Esophagus squamous epithelium (tissue), 5 donors: ENCODE data around the gene ARPC5L. TPM values are rescaled to one million over a fixed set of nuclear protein-coding genes. Genes with fewer than 3 reads are reported as not detected.

Experiments
- DNase-seq: peaks from one replicate; lab custom pipeline; 2025; lab: John Stamatoyannopoulos, UW
- H3K27ac ChIP-seq, 4 donors: fragments of 200-600 bp; sonication (generic); one replicate each; pipeline ENCODE4 v1.5.1; 2016 to 2019; ENCODE audit warnings: mild to moderate bottlenecking in 1 of 4
- H3K27me3 ChIP-seq, 4 donors: fragments of 200-600 bp; sonication (generic); 1 replicate in 3 of 4; 2 replicates in 1 of 4; pipeline versions ENCODE4 v1.5.1 to v1.6.0; 2017 to 2021; ENCODE audit warnings: antibody characterized with exemption in 1 of 4
- H3K36me3 ChIP-seq, 3 donors: fragments of 200-600 bp; sonication (generic); one replicate each; pipeline ENCODE4 v1.5.1; 2016 to 2019
- H3K4me1 ChIP-seq, 3 donors: fragments of 200-600 bp; sonication (generic); one replicate each; pipeline ENCODE4 v1.5.1; 2017 to 2019
- H3K4me3 ChIP-seq, 4 donors: fragments of 200-600 bp; sonication (generic); 1 replicate in 3 of 4; 2 replicates in 1 of 4; pipeline ENCODE4 v1.5.1; 2016 to 2019; ENCODE audit warnings: mild to moderate bottlenecking in 2 of 4, moderate library complexity in 1 of 4
- H3K9me3 ChIP-seq, 3 donors: fragments of 200-600 bp; sonication (generic); one replicate each; pipeline ENCODE4 v1.5.1; 2016 to 2019
- POLR2A ChIP-seq, 4 donors: fragments of 450-650 bp; IDR thresholded peaks; one replicate each; pipeline ENCODE4 v1.6.1; 2017; ENCODE audit warnings: antibody characterized with exemption in 4 of 4, mild to moderate bottlenecking in 4 of 4, moderate library complexity in 3 of 4
- WGBS, 2 donors: methylation state at CpG; one replicate each; pipeline ENCODE4 v1.1.5; 2018; 5-methylcytosine and 5-hydroxymethylcytosine counted together
- intact Hi-C: fragments of 100-400 bp; cut with DNase I; formaldehyde crosslinking; loops from one replicate; pipeline ENCODE4 v1.15.0; 2022
- total RNA-seq, 4 donors: library from RNA; depleted of rRNA; stranded (reverse); fragments of >200 nt; gene quantifications; one replicate each; pipeline ENCODE4 v1.1.0, GENCODE V29; 2016
- TF ChIP-seq, protein P1 (sequence below), 6 experiments: fragments of 450-650 bp in 4 of 6; fragments of 200-600 bp in 2 of 6; sonication (generic) in 2 of 6; IDR thresholded peaks; one replicate each; pipeline ENCODE4 v1.5.1; 2016 to 2019; ENCODE audit warnings: antibody characterized with exemption in 6 of 6, mild to moderate bottlenecking in 4 of 6, moderate library complexity in 4 of 6
- donor health status: DM: yes; HTN: yes; CAD: no.

ARPC5L gene
- total RNA-seq, 4 donors from 2014 or later = 39.1 to 59.6 (median 45.3) TPM

DNA sequence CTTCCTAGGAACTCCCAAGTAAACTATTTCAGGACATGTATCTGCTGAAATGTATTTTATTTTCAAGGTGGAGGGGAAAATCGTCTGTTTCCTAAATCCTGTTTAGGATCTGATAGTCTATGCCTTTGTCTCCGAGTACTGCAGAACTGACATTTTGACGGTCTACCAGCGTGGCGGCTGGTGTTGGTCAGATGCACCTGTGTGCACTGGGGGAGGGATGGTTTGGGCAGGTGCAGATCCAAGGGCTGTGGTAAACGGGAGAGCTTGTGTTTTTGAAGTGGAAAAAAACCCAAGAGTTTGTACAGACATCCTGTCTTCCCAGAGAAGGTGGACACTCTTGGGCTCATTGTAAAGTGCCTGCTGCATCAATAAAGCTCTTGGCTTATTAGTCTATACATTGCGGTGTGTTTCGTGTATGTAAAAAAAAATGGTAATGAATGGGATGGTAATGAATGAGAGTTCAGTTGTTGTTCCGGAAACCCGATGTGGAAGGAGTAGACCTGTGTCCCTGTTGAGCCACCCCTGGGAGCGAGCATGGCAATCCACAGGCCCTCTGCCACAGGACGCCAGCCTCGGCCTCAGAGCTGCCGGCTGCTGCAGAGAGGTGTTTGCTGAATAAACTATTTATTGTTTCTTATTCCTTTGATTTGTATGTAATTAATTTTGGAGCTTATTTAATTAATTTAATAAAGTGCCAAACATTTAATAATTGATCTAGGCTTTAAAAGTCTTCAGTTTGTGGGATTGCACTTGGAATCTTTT lies 15.3 kb downstream of the ARPC5L start:
- H3K36me3 ChIP-seq = peaks cover 43 to 91% (median 44%) of the 10 kb centered on the region in 3 donors
- no peak overlapping the region for H3K4me3 ChIP-seq
- H3K27me3 ChIP-seq = no peaks in the 10 kb centered on the region
- TF ChIP-seq, protein P1, sequence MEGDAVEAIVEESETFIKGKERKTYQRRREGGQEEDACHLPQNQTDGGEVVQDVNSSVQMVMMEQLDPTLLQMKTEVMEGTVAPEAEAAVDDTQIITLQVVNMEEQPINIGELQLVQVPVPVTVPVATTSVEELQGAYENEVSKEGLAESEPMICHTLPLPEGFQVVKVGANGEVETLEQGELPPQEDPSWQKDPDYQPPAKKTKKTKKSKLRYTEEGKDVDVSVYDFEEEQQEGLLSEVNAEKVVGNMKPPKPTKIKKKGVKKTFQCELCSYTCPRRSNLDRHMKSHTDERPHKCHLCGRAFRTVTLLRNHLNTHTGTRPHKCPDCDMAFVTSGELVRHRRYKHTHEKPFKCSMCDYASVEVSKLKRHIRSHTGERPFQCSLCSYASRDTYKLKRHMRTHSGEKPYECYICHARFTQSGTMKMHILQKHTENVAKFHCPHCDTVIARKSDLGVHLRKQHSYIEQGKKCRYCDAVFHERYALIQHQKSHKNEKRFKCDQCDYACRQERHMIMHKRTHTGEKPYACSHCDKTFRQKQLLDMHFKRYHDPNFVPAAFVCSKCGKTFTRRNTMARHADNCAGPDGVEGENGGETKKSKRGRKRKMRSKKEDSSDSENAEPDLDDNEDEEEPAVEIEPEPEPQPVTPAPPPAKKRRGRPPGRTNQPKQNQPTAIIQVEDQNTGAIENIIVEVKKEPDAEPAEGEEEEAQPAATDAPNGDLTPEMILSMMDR (IDR thresholded peaks at IDR 0.05) = no peak
- TF ChIP-seq POLR2A (IDR thresholded peaks at IDR 0.05) = no peak
- intact Hi-C loops = no loop called here
- WGBS, 2 donors = 77 to 81% methylated on average over 12 to 13 of the region's 14 CpGs
- H3K27ac ChIP-seq = no peak overlapping the region
- no peaks in the 10 kb centered on the region for H3K9me3 ChIP-seq
- DNase-seq = no peak
- peaks cover 12 to 20% (median 18%) of the 10 kb centered on the region in 3 donors for H3K4me1 ChIP-seq

DNA sequence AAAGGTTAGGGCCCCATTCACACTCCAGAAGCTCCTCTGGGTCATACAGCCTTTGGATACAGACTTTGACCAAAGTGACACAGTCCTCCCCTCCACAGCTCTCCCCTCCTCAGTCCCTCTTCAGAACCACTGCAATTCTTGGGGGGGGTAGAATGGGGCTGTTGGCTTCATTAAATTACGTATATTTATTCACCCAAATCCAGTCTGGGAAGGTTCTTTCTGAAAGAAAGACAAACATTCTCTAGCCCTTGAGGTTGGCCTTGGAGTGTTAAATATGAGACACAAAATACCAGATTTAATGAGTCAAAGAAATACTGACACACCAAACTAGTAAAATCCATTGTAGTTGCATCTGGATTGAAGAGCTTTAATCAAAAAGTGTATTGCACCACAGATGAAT lies 16.1 kb downstream of the ARPC5L start:
- no peak overlapping the region for H3K4me3 ChIP-seq
- H3K9me3 ChIP-seq = no peaks in the 10 kb centered on the region
- DNase-seq = no peak
- WGBS, 2 donors = 83 to 92% methylated on average over 1 of the region's 1 CpG
- H3K4me1 ChIP-seq = peaks cover 4 to 12% (median 11%) of the 10 kb centered on the region in 3 donors
- H3K27ac ChIP-seq = no peak overlapping the region
- intact Hi-C loops = no loop called here
- no peaks in the 10 kb centered on the region for H3K27me3 ChIP-seq
- H3K36me3 ChIP-seq = peaks cover 43 to 98% (median 45%) of the 10 kb centered on the region in 3 donors
- TF ChIP-seq, protein P1 (IDR thresholded peaks at IDR 0.05) = no peak
- TF ChIP-seq POLR2A (IDR thresholded peaks at IDR 0.05) = no peak

DNA sequence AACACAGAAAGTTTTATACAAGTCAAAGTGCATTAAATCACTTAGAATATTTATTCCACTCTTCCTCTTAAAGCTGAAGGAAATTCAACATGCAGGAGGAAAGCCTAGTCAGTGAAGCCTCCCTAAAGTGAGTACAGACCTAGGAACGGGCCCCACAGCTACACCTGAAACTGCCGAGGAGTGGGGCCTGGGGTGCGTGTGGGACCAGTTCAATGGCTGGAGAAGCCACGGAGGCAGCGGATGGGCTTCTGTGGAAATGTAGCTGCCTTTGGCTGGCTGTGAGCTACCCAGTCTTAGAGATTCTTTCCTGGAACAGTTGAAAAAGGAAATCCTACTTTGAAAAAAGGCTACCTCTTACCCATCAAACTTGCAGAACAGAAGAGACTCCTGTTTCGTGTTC lies 16.6 kb downstream of the ARPC5L start:
- Histone ChIP-seq H3K27ac (no peak overlapping the region), H3K27me3 (no peaks in the 10 kb centered on the region), H3K4me1 (peaks cover 0 to 7% (median 6%) of the 10 kb centered on the region in 3 donors), H3K9me3 (no peaks in the 10 kb centered on the region), H3K36me3 (peaks cover 40 to 95% (median 45%) of the 10 kb centered on the region in 3 donors), H3K4me3 (no peak overlapping the region)
- TF ChIP-seq, protein P1 (IDR thresholded peaks at IDR 0.05) = no peak
- no peak for TF ChIP-seq POLR2A (IDR thresholded peaks at IDR 0.05)
- DNase-seq = no peak
- intact Hi-C loops = no loop called here
- WGBS, 2 donors = 78 to 89% methylated on average over 6 of the region's 6 CpGs

DNA sequence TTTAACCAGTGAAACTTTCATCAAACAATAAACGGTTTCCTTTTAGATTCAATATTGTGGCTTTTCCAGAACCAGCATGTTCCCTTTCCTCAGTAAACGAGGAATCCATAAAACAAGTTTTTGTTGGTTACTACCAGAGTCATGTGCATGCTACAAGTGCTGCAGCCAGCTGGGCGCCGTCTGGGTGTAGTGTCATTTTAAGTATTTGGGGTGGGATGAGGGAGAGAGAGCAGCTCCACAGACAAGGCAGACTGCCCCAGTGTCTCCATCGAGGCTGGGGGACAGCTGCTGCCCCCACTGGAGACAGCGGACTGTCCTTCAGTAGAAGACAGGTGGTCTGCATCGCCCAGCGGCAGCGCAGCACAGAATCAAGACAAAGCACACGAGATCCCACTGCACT lies 17.3 kb downstream of the ARPC5L start:
- Histone ChIP-seq H3K4me1 (peaks cover 0 to under 1% (median 0%) of the 10 kb centered on the region in 3 donors), H3K4me3 (no peak overlapping the region), H3K9me3 (no peaks in the 10 kb centered on the region), H3K27ac (no peak overlapping the region), H3K36me3 (peaks cover 36 to 95% (median 42%) of the 10 kb centered on the region in 3 donors), H3K27me3 (no peaks in the 10 kb centered on the region)
- intact Hi-C loops = no loop called here
- 65 to 83% methylated on average over 5 to 9 of the region's 10 CpGs for WGBS, 2 donors
- DNase-seq = no peak
- TF ChIP-seq POLR2A (IDR thresholded peaks at IDR 0.05) = no peak
- TF ChIP-seq, protein P1 (IDR thresholded peaks at IDR 0.05) = no peak

DNA sequence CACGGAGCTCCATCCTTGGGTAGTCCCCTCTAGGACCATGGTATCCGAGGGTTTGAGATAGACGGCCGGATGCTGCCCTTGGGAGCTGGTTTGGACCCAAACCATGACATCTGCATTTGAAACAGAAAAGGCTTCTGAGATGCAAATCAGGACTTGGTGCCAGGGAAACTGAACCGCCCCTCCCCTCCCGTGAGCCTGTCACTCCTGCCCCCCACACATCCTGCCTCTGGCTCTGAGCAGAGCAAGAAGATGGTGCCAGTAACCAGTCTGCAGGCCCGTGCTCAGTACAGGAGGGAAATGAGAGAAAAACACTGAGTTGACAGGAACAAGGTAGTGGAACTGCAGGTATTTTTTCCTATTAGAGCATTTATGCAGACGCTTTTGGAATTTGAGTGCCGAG lies 18.6 kb downstream of the ARPC5L start:
- H3K4me1 ChIP-seq = no peaks in the 10 kb centered on the region
- H3K9me3 ChIP-seq = no peaks in the 10 kb centered on the region
- no peaks in the 10 kb centered on the region for H3K27me3 ChIP-seq
- no peak for DNase-seq
- intact Hi-C loops = no loop called here
- H3K27ac ChIP-seq = no peak overlapping the region
- H3K36me3 ChIP-seq = peaks cover 28 to 95% (median 29%) of the 10 kb centered on the region in 3 donors
- 50 to 67% methylated on average over 5 to 9 of the region's 9 CpGs for WGBS, 2 donors
- H3K4me3 ChIP-seq = no peak overlapping the region
- TF ChIP-seq, protein P1 (IDR thresholded peaks at IDR 0.05) = no peak
- no peak for TF ChIP-seq POLR2A (IDR thresholded peaks at IDR 0.05)
